Endothelial cell of umbilical vein (primary cell): Measurements from ENCODE around the gene C2. TPM values are rescaled to one million over a fixed set of nuclear protein-coding genes. Genes with fewer than 3 reads are reported as not detected.

Experiments
- BruUV-seq: library from RNA; stranded (reverse); fragments of 400-500 nt; replicated peaks from 2 replicates; lab custom pipeline; 2021; lab: Mats Ljungman, UMichigan
- CTCF ChIA-PET: fragments of 300-600, 350-600 bp; sonication (Branson Sonifier 250); formaldehyde crosslinking; loops from one replicate; lab custom pipeline; 2021; ENCODE audit warnings: antibody characterized with exemption, inconsistent platforms; lab: Charles Lee
- POLR2A ChIA-PET: fragments of 300-600, 350-600 bp; sonication (Branson Sonifier 250); formaldehyde crosslinking; loops from one replicate; lab custom pipeline; 2021; ENCODE audit warnings: antibody characterized with exemption, inconsistent platforms; lab: Charles Lee
- DNase-seq: peaks from one replicate; pipeline ENCODE4 v3.0.0-alpha.2; 2011; ENCODE audit warnings: low read depth, low spot score
- FAIRE-seq: peaks from 2 replicates; lab custom pipeline; 2011; peaks lifted over from hg19 to GRCh38; lab: Jason Lieb, UNC
- H2AFZ ChIP-seq: 2 replicates; pipeline ENCODE4 v1.6.0; 2012; ENCODE audit warnings: low read depth, low read length, control low read depth, inconsistent platforms
- H3K27ac ChIP-seq: 2 replicates; pipeline ENCODE4 v1.5.1; 2011; ENCODE audit warnings: low read depth, mild to moderate bottlenecking, control low read depth, low read length, moderate library complexity; ENCODE audit not compliant: insufficient read depth
- H3K27me3 ChIP-seq, 2 experiments: 2 replicates each; pipeline versions ENCODE4 v1.6.0 to v1.6.1; 2011; ENCODE audit warnings: low read length in 2 of 2, mixed read lengths in 1 of 2; ENCODE audit not compliant: control insufficient read depth in 2 of 2, insufficient read depth in 2 of 2
- H3K36me3 ChIP-seq, 2 experiments: 2 replicates in 1 of 2; 3 replicates in 1 of 2; pipeline ENCODE4 v1.5.1; 2011; ENCODE audit warnings: low read length in 2 of 2, mild to moderate bottlenecking in 1 of 2, moderate library complexity in 1 of 2; ENCODE audit not compliant: control insufficient read depth in 2 of 2, insufficient read depth in 2 of 2; ENCODE audit errors: extremely low read depth in 1 of 2
- H3K4me1 ChIP-seq: 3 replicates; pipeline ENCODE4 v1.5.1; 2011; ENCODE audit warnings: mild to moderate bottlenecking, low read length; ENCODE audit not compliant: control insufficient read depth, insufficient read depth; ENCODE audit errors: extremely low read depth
- H3K4me2 ChIP-seq: 2 replicates; pipeline ENCODE4 v1.6.1; 2011; ENCODE audit warnings: low read length, control low read depth, mixed read lengths; ENCODE audit not compliant: insufficient read depth
- H3K4me3 ChIP-seq, 3 experiments: fragments of 200-600 bp in 1 of 3; sonication (generic), shearing (Covaris generic) in 1 of 3; replicated peaks in 1 of 3; 2 replicates each; pipeline ENCODE4 v1.5.1; 2011 to 2016; ENCODE audit warnings: control low read depth in 3 of 3, low read length in 3 of 3, mild to moderate bottlenecking in 2 of 3, inconsistent platforms in 1 of 3, low read depth in 1 of 3, moderate library complexity in 1 of 3; ENCODE audit not compliant: insufficient read depth in 1 of 3
- H3K79me2 ChIP-seq: 2 replicates; pipeline ENCODE4 v1.6.0; 2012; ENCODE audit warnings: low read length, inconsistent platforms; ENCODE audit not compliant: control insufficient read depth, insufficient read depth
- H3K9ac ChIP-seq: replicated peaks from 2 replicates; pipeline ENCODE3; 2011; ENCODE audit warnings: low read length, control low read depth; ENCODE audit not compliant: insufficient read depth; ENCODE audit errors: extremely low read depth
- H3K9me1 ChIP-seq: replicated peaks from 3 replicates; pipeline ENCODE4 v1.6.0; 2011; ENCODE audit warnings: mild to moderate bottlenecking, low read length; ENCODE audit not compliant: control insufficient read depth, insufficient read depth; ENCODE audit errors: extremely low read depth
- H3K9me3 ChIP-seq: replicated peaks from 2 replicates; pipeline ENCODE4 v1.5.1; 2012; ENCODE audit warnings: low read length, inconsistent platforms; ENCODE audit not compliant: control insufficient read depth, insufficient read depth
- H4K20me1 ChIP-seq: replicated peaks from 2 replicates; pipeline ENCODE3; 2011; ENCODE audit warnings: mild to moderate bottlenecking, low read length; ENCODE audit not compliant: control insufficient read depth, insufficient read depth; ENCODE audit errors: extremely low read depth
- CTCF ChIP-seq, 2 donors: IDR thresholded peaks; 1 replicate in 1 of 2; 2 replicates in 1 of 2; pipeline ENCODE4 v1.5.1; 2011; ENCODE audit warnings: low read length in 2 of 2, mild to moderate bottlenecking in 2 of 2, moderate library complexity in 2 of 2, control low read depth in 1 of 2, inconsistent platforms in 1 of 2, low read depth in 1 of 2; ENCODE audit not compliant: insufficient read depth in 1 of 2; ENCODE audit errors: extremely low read depth in 1 of 2
- EZH2 ChIP-seq: IDR thresholded peaks from 2 replicates; pipeline ENCODE4 v1.6.1; 2012; ENCODE audit warnings: borderline replicate concordance, low read depth, mild to moderate bottlenecking, moderate library complexity, low read length, inconsistent platforms; ENCODE audit not compliant: severe bottlenecking
- FOS ChIP-seq: IDR thresholded peaks from 2 replicates; pipeline ENCODE4 v1.6.1; 2011; ENCODE audit warnings: mild to moderate bottlenecking, low read length, moderate library complexity, borderline replicate concordance; ENCODE audit not compliant: insufficient read depth
- GATA2 ChIP-seq: IDR thresholded peaks from 2 replicates; pipeline ENCODE4 v1.7.0; 2011; ENCODE audit warnings: low read depth, mild to moderate bottlenecking, moderate library complexity, mixed read lengths, low read length; ENCODE audit not compliant: insufficient read length, insufficient read depth
- JUN ChIP-seq: IDR thresholded peaks from 2 replicates; pipeline ENCODE4 v1.6.1; 2011; ENCODE audit warnings: borderline replicate concordance, low read depth; ENCODE audit not compliant: insufficient read length, insufficient read depth
- MYC ChIP-seq: IDR thresholded peaks from one replicate; pipeline ENCODE4 v1.6.1; 2011; ENCODE audit warnings: mild to moderate bottlenecking, low read depth, low read length
- POLR2A ChIP-seq: IDR thresholded peaks from 2 replicates; pipeline ENCODE4 v1.6.1; 2012; ENCODE audit warnings: low read depth, mild to moderate bottlenecking, control low read depth, low read length
- POLR2AphosphoS5 ChIP-seq: IDR thresholded peaks from 2 replicates; pipeline ENCODE4 v1.6.1; 2012; ENCODE audit warnings: low read depth, mild to moderate bottlenecking, control low read depth, low read length, moderate library complexity; ENCODE audit not compliant: insufficient read depth
- dilution Hi-C: fragments of 300-500 bp; cut with MboI; formaldehyde crosslinking; loops from one replicate; pipeline ENCODE4 v1.15.0; 2019; ENCODE audit warnings: low sequenced_read_pairs; ENCODE audit not compliant: extremely low pct_ligation_motif_present
- intact Hi-C: fragments of 100-400 bp; cut with micrococcal nuclease; formaldehyde crosslinking; loops from one replicate; pipeline ENCODE4 v1.10.0; 2022
- polyA plus RNA-seq, 4 experiments: library from polyadenylated mRNA; depleted of rRNA in 3 of 4; stranded (reverse) in 3 of 4; unstranded in 1 of 4; fragments of >200 nt; gene quantifications; 2 replicates each; pipeline versions ENCODE4 v1.2.1 to v1.2.3, GENCODE V29; 2011 to 2012; ENCODE audit warnings: missing spikeins in 1 of 4
- total RNA-seq: library from RNA; stranded (reverse); gene quantifications from 2 replicates; pipeline ENCODE4 v1.2.3, GENCODE V29; 2021
- TF ChIP-seq, protein P1 (sequence below): IDR thresholded peaks from 2 replicates; pipeline ENCODE4 v1.6.1; 2011; ENCODE audit not compliant: insufficient read depth, insufficient read length

Gene C2
- total and polyA plus RNA-seq, 2 donors (not counting 3 experiments of a cell fraction or from before 2014, with no cell fraction given): 0.60 TPM; not detected in 1

DNA sequence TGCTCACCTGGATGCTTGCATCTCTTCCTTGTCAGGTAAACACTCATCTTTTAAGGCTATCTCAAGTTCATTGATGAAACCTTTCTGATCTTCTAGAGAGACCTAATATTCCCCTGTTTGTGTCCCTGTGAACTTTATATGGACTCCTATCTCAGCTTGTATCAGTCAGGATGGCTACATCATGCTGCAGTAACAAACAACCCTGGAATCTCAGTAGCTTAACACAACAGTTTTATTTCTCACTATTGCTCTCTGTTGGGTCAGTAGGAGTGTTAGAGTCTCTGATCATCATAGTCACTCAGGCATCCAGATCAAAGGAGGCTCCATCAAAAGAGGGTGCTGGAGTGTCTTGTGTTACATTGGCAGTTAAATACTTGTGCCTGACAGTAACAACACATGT, 12.2 kb upstream of the C2 start:
- H2AFZ ChIP-seq: no peak overlapping the region
- H4K20me1 ChIP-seq: no peaks in the 10 kb centered on the region
- dilution Hi-C loops: no loop called here
- H3K9ac ChIP-seq: no peak overlapping the region
- BruUV-seq: no TSS peak
- DNase-seq (no peak), FAIRE-seq (no peak)
- peaks cover 3% of the 10 kb centered on the region for H3K4me1 ChIP-seq
- intact Hi-C loops: no loop called here
- no peak overlapping the region for H3K27ac ChIP-seq
- no peaks in the 10 kb centered on the region for H3K27me3 ChIP-seq
- H3K4me2 ChIP-seq: no peak overlapping the region
- TF ChIP-seq GATA2: no peak
- TF ChIP-seq, protein P1, sequence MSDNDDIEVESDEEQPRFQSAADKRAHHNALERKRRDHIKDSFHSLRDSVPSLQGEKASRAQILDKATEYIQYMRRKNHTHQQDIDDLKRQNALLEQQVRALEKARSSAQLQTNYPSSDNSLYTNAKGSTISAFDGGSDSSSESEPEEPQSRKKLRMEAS: no peak
- no peak for TF ChIP-seq CTCF (IDR thresholded peaks at IDR 0.05; ENCODE audit: extremely low read depth in 1 of 2, insufficient read depth in 1 of 2, low read depth in 1 of 2, low read length in 2 of 2)
- no peak for TF ChIP-seq POLR2AphosphoS5
- no peak for TF ChIP-seq POLR2A
- TF ChIP-seq MYC: no peak
- TF ChIP-seq FOS: no peak
- no peak for TF ChIP-seq EZH2
- TF ChIP-seq JUN: no peak
- ChIA-PET POLR2A (no interaction called here), CTCF (no interaction called here)
- no peak overlapping the region for H3K4me3 ChIP-seq
- no peaks in the 10 kb centered on the region for H3K79me2 ChIP-seq
- H3K9me3 ChIP-seq: no peaks in the 10 kb centered on the region
- no peaks in the 10 kb centered on the region for H3K36me3 ChIP-seq
- H3K9me1 ChIP-seq: no peaks in the 10 kb centered on the region
